NCI-H82 treated with DMSO at 0.1 percent for 48 hours (cell line): ENCODE data around the gene FLNC.
A peak's percentile ranks its signal among the peaks of the same experiment; 100 is the strongest.

Experiments used
- DNase-seq: peaks from one replicate; lab custom pipeline; 2025; ENCODE audit not compliant: unreplicated experiment; lab: John Stamatoyannopoulos, UW

Gene FLNC

GRCh38 chr7:128861957-128862570, 31.9 kb downstream of the FLNC start:
- DNase-seq = no peak

- peak; percentile 91 for DNase-seq
These were observed 32.6 kb downstream of the FLNC start, which contains the start of gene ATP6V1F for GRCh38 chr7:128862571-128863432. TSS of gene ATP6V1F (plus strand) at chr7:128862856. CDS start at chr7:128862905, 49 bp downstream.

DNA sequence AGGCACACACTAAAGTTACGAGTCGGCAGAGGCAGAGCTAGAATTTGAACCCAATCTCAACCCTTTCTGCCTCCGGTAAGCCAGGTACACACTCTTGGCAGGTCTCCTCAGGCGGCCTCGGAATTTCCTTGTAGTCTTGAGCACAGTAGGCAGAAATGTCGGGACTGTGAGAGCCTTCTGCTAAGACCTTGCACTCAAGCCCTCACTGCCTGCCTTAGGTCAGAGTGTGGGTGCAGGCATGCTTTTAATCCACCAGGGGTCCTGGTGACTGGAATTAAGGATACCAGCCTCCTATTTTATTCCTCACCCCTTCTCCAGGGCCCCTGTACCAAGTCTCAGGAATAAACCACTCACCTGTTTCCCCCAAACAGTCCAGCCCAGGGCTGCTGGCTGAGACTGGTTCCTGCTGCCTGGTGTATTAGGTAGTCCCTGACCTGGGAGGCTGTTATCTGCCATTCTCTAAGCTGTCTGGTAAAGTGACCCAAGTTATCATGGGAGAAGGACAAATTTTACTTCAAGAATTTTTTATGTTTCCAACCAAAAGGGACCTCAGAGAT, 33.3 kb downstream of the FLNC start:
- peak; percentile 14 for DNase-seq

DNA sequence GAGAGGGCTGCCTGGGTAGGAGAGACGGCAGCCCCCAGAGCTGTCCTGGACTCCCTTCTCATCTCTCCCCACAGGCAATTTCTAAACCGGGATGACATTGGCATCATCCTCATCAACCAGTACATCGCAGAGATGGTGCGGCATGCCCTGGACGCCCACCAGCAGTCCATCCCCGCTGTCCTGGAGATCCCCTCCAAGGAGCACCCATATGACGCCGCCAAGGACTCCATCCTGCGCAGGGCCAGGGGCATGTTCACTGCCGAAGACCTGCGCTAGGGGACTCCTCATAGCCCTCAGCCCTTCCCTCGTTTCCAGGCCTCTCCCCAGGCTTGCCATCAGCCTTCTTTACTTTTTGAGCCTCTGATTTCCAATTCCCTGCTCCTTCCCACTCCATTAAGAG, 35.1 kb downstream of the FLNC start:
- DNase-seq = no peak

DNA sequence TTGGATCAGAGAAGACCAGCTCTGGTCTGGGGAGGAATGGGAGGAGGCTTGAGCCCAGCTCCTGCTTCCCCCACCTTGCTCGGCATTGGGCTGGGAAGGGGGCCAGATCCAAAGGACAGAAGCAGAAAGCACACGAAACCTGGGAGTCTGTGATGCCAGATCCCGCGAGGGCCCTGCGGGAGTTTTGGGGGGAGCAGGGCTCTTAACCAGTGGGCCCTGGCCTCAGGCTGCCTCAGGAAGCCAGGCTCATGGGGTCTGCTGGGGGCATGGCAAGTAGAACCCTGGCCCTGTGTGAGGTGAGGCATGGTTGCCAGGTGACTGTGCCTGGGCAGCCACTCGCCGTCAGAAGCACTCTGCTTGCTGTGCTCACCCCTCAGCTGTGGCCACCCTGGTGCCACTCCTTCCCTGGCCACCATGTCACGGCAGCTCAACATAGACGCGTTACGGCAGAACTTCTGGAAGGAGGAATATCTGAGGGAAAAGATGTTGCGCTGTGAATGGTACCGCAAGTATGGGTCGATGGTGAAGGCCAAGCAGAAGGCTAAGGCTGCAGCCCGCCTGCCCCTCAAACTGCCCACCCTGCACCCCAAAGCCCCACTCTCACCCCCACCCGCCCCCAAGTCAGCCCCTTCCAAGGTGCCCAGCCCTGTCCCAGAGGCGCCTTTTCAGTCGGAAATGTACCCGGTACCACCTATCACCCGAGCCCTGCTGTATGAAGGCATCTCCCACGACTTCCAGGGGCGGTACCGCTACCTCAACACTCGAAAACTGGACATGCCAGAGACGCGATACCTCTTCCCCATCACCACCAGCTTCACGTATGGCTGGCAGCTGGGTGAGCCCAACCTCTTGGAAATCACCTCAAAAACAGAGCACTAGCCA, 36.0 kb downstream of the FLNC start:
- no peak for DNase-seq

GRCh38 chr7:128867241-128867640, 37.0 kb downstream of the FLNC start:
- no peak for DNase-seq

- DNase-seq = peak; percentile 84
These were observed 37.8 kb downstream of the FLNC start for GRCh38 chr7:128867842-128868623.

- DNase-seq = no peak
These were observed 38.5 kb downstream of the FLNC start for GRCh38 chr7:128868624-128869137.

DNA sequence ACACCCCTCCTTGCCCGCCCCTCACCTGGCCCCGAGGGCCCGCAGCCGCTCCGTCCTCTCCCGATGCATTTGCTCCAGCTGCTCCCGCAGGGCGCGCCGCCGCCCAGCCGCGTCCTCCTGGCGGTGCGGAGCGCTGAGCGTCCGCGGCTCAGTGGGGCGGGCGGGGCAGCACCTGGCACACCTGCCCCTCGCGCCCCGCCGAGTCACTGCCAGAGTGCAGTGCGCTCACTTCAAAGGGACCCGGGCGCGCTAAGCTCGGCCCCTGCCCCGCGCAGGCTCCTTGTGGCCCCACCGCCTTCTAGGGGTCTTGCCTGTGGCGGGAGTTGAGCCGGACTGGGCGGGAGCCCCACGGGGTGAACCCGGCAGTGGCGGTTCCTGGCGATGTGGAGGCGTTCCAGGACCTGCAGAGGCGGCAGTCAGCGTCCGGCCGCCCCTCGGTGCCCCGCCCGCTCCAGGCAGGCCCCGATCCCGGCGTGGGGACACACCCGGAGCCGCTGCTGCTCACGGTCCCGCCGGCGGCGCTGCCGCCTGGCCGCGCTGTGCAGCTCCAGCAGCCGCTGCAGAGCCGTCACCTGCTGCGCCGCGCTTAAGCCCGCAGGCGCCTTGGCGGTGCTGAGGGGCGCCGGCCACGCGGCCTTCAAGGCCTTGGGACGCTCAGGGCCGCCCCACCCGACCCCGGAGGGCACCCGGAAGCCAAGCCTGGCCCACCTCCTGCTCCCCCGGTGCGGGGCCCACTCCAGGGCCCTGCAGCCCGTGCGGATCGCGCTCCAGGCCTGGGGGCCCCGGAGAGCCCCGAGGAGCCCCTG, 39.1 kb downstream of the FLNC start:
- DNase-seq = no peak

DNA sequence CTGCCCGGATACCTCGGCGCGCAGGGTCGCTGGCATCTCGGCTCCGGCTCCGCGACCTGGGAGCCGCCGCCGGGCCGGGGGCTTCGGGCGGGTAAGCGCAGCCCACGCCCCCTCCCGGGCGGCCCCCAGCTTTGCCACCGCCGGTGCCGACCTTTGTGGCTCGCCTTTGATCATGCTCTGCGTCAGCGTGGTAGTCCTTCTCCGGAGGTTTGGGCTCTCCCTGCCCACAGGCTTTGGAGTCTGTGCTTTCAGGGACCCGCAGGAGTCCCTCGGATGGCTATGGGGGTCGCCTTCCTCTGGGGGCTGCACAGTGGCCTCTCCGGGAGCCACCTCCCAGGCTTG, 39.7 kb downstream of the FLNC start:
- DNase-seq = no peak

DNA sequence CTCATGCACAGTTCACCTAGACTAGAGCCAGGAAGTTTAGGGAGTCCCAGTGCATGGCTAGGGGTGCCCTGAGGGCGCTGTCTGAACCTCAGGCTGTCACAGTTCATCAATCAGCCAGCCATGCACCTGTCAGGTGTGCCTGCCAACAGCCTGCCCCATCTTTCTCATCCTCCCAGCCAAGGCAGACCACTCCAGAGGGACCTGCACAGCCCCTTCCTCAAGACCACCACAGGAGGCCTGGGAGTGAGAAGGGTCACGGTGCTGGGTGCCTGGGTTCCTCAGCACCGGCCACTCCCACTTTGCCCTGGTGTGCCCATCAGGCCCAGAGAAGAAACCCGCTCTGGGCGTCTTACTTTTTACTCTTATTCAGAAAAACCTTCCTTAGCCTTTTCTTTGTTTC, 40.8 kb downstream of the FLNC start:
- no peak for DNase-seq

DNA sequence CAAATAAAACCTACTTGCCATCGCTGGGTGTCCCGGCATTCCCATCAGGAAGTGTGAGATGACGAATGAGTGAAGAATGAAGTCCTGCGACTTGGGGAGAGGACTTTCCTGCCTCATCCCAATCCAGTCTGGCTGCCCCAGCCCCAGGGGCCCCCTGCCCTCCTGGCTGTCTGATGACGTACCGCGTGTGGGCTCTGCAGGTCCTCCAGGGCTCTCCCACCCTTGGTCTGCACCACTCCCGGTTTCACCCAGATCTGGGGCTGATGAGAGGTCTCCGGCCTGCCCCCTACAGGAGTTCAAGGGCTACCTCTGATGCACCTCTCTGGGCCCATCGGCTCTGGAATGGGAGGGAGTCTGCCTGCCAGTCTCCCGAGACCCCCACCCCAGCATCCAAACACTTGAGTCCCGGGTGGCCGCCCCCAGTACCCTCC, 42.2 kb downstream of the FLNC start:
- DNase-seq = no peak

- DNase-seq = no peak
These were observed 43.0 kb downstream of the FLNC start for GRCh38 chr7:128873234-128873633.

DNA sequence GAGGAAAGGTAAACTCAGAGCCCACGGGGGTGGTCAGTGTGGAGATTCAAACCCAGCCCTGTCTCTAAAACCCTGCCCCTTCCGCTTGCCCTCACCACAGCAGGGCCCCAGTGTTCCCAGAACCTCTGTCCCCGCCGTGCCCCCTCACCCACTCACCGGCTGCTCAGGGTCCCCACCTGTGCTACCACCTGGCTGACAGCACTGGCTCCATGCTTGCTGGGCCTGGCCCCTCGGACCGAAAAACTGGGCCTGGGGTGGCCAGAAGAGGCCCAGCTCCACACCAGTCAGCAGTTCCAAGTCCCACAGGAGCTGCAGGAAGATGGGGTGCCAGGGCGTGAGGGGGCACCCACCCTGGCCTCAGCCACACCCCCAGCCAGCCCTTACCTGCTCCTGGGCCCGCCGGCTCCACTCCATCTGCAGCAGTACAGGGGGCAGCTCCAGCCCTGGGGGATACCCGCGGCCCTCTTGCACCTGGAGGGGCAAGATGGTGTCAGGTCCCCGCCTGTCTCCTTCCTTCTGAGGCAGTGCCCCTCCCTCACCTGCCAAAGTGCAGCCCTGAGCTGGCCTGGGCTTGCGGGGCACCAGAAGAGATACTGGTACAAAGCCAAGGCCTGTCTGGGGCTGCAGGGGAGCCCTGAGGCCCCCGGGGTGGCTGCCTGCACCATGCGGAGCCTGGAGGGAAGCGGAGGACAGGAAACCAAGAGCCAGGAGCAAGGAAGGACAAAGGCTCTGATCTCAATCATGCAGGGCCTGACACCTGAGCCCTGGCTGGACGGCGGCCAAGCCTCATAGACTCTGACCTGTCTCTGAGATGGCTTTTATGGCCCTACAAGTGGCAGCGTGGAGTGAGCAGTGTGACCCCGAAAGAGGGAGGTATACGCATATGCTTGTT, 44.2 kb downstream of the FLNC start:
- no peak for DNase-seq

- DNase-seq = no peak
These were observed 45.3 kb downstream of the FLNC start for GRCh38 chr7:128875523-128875948.

- DNase-seq = no peak
These were observed 45.9 kb downstream of the FLNC start for GRCh38 chr7:128876127-128876526.

- DNase-seq = no peak
These were observed 46.4 kb downstream of the FLNC start for GRCh38 chr7:128876586-128876977.

- no peak for DNase-seq
These were observed 47.0 kb downstream of the FLNC start for GRCh38 chr7:128876978-128877755.
